NCI-H524 (cell line): ENCODE data around the gene PML.
"Not testable (repeated sequence)": the region's sequence is repeated elsewhere in the genome, so short reads cannot be mapped to it uniquely, and the experiment has no call there.

Source experiments
- DNase-seq, 2 experiments: peaks; one replicate each; lab custom pipeline; 2025; lab: John Stamatoyannopoulos, UW

The PML gene

DNA sequence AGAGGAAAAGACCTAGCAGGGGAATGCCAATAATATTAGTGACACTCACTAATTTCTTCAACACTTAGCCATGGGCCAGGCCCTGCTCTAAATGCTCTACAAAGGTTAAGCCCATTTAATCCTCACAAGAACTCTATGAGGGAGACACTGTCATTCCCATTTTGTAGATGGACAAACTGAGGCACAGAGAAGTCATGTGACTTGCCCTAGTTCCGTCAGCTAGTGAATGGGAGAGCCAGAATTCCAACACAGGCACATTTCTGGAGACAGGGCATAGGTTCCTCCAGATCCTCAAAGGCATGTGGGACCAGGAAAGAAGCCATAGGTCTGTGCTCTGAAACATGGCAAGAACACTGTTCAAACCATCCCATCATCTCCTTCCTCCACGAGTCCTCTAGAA, 36.7 kb upstream of the PML start:
- no peak for DNase-seq

DNA sequence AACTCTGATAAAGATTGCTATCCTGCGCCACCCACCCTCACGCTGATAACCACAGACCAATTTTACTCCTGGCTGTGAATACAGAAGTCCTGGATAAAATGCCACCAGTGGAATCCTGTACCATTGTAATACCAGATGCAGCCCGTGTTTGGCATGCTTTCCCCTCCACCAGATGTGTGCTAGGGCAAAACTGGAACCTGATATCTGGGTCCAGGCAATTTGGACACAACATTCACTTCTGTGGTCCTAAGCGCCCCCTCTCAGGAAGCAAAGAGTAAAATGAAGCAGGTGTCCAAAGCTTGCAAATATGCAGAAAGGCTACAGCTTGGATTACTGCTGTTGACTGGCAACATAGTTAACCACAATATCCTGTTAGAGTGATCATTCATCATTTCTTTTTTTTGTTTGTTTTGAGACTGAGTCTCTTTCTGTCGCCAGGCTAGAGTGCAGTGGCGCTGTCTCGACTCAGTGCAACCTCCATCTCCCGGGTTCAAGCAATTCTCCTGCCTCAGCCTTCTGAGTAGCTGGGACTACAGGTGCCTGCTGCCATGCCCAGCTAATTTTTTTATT, 35.4 kb upstream of the PML start:
- DNase-seq: peak; percentile 87 to 96

DNA sequence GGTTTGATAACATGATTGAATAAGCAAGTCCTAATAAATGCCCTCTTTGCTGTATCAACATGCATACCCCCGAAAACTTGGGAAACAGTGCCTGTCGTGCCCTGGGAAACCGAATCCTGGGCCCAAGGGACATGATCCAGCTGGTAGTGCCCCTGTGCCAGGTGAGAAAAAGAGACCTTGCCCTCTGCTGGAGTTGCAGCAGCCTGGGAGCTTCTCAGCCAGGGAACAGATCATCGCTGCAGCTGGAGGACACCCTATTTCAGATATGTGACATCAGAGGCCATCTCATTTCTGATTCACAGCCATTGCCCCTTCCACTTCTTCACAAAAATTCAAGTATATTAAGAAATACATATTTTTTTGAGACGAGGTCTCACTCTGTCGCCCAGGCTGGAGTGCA, 34.7 kb upstream of the PML start:
- no peak for DNase-seq

DNA sequence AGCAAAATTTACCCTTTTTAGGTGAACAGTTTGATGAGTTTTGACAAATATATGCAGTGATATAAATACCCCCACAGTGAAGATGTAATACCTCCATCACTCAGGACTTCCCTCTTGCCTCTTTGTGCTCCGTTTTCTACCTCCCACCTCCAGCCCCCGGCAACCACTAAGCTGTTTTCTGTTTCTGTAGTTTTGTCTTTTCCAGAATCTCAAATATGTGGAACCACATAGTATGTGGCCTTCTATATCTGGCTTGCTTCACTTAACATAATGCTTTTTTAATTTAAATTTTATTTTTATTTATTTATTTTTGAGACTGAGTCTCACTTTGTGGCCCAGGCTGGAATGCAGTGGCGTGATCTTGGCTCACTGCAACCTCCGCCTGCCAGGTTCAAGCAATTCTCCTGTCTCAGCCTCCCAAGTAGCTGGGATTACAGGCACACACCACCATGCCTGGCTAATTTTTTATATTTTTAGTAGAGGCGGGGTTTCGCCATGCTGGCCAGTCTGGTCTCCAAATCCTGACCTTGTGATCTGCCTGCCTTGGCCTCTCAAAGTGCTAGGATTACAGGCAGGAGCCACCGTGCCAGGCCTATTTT, 33.9 kb upstream of the PML start:
- DNase-seq: not testable (repeated sequence)

DNA sequence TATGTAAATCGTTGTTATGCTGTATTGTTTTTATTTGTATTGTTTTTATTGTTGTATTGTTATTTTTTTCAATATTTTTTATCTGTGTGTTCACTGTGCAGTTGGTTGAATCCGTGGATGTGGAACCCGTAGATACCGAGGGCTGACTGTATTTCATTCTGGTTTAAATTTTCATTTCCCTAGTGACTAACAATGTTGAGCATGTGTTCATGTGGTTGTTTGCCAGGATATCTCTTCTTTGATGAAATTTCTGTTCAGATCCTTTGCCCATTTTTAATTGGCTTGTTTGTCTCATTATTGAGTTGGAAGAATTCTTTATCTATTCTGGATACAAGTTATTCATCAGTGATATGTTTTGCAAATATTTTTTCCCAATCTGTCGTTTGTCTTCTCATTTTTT, 32.1 kb upstream of the PML start:
- DNase-seq: no peak

DNA sequence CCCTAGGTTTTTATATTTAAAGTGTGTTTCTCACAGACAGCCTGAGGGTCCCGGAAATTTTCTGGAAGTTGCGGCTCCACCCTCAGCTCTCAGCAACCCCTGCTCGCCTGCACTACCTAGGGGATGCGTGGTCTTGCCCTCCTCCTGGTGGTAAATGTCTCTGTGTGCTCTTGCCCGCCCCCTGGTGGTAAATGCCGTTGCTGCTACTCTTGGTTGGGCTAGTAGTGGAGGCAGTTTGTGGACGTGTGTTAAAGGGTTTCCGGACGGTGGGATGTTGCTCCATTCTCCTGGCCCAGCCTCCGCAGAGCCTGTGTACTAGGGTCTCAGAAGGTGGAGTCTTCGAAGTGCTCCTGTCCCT, 29.8 kb upstream of the PML start:
- DNase-seq: peak; percentile 72 to 85

DNA sequence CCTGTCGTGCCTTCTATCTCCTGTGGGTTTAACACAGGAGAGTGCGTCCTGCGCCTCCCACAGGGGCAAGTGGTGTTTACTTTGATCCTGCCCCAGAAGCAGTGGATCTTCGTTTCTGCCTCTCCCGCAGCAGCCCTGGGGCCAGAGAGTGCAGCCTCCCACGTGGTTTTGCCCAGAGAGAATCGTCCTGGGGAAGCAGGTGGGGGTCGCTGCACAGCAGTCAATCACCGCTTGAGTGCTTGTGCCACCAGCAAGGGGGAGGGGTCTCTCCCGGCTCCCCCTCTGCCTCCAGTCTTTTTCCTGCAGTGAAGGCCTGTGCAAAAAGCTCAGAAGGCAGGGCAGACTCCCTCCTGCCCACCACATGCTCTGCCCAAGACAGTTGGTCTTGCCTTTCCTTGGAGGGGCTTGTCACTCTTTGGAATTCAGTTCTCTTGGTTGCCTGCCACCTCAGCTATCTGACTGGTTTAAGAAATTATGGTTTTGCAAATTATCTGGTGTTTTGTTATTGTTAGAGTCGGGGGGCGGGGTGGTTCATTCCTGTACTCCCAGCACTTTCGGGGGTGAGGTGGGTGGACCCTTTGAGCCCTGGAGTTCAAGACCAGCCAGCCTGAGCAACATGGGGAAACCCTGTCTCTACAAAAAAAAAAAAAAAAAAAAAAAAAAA, 29.3 kb upstream of the PML start:
- peak in 1 of 2 experiments; percentile 61 for DNase-seq

DNA sequence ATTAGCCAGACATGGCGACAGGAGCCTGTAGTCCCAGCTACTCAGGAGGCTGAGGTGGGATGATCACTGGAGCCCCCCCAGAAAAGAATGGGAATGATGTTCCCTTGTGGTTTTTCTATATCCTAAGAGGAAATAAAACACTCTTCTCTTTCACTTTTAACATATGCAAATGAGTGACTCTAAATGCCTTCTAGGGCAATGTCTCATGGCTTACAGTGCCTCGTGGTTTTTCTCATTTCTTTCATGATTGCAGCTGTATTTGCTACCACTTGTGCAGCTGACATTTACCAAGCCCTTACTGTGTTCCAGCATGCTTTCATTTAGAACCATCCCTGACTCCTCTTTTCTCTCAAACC, 28.8 kb upstream of the PML start:
- no peak for DNase-seq

DNA sequence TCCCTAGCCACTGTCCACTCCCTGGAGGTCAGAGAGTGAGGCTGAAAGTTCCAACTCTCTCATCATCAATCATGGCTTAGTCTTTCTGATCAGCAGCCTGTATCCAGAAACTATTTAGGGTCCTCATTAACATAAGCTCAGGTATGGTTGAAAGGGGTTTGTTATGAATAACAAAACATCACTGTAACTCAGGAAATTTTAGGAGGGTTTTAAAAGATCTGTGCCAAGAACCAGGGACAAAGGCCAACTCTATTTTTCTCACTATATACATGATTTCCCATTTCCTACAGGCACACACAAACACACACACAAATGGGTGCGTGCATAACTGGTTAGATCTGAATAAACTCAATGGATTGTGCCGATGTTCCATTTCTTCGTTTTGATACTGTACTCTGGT, 26.1 kb upstream of the PML start:
- no peak for DNase-seq

DNA sequence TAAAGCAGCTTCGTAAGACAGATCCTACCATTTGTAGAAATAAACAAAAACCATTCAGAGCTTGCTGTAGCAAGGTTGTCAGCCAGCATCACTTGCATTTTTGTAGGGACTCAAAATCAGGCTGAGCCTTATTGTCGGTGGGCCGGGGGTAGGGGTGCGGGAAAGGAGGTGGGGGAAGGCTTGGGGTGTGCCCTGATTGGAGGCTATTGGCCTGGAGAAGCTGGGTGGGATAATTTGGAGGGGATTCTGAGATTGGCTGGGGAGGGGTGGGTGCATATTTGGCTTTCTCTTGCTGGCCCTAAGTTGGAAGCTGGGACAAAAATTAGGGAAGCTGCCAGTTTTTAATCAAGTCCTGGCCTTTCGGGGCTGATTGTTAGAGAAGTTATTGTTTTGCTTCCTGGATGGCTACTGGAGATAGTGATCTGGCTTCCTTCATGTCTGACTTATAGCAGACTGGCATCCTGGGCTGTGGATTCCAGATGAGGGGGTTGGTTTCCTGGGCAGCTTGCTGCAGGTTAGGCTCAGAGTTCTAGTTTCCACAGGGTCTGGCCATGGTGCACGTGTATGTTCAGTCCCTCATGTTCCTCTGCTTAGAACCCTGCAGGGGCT, 25.3 kb upstream of the PML start:
- DNase-seq: no peak

DNA sequence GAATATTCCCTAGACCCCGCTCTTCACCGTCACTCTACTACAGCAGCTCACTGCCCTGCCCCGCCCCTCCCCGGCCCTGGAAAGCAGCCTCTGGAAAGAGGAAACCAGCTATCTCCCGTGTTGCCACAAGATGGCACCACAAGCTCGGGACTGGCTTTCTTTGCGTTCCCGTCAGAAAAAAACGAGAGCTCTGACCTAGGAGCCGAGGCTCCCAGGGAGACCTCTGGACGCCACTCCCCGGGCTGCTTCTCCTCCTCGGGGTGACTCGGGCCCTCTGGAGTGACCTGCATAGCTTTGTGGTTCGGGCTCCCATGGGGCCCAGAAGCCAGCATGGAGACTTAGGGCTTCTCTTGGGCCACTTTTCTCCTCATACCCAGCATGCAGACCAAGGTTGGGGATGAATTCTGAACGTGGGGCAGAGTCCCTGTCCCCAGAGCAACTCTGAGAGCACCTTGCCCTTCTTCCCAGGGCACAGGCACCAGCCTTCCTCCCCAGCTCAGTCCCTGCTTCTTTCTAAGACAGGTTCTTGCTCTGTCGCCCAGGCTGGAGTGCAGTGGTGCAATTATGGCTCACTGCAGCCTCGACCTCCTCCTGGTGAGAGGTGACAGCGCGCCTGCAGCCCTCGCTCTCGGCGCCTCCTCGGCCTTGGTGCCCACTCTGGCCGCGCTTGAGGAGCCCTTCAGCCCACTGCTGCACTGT, 21.4 kb upstream of the PML start:
- DNase-seq: peak; percentile 81 to 86

DNA sequence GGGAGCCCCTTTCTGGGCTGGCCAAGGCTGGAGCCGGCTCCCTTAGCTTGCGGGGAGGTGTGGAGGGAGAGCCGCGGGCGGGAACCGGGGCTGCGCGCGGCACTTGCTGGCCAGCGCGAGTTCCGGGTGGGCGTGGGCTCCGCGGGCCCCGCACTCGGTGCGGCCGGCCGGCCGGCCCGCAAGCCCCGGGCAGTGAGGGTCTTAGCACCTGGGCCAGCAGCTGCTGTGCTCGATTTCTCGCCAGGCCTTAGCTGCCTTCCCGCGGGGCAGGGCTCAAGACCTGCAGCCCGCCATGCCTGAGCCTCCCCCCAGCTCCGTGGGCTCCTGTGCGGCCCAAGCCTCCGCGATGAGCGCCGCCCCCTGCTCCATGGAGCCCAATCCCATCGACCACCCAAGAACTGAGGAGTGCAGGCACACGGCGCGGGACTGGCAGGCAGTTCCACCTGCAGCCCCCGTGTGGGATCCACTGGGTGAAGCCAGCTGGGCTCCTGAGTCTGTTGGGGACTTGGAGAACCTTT, 20.8 kb upstream of the PML start:
- DNase-seq: not testable (repeated sequence)

DNA sequence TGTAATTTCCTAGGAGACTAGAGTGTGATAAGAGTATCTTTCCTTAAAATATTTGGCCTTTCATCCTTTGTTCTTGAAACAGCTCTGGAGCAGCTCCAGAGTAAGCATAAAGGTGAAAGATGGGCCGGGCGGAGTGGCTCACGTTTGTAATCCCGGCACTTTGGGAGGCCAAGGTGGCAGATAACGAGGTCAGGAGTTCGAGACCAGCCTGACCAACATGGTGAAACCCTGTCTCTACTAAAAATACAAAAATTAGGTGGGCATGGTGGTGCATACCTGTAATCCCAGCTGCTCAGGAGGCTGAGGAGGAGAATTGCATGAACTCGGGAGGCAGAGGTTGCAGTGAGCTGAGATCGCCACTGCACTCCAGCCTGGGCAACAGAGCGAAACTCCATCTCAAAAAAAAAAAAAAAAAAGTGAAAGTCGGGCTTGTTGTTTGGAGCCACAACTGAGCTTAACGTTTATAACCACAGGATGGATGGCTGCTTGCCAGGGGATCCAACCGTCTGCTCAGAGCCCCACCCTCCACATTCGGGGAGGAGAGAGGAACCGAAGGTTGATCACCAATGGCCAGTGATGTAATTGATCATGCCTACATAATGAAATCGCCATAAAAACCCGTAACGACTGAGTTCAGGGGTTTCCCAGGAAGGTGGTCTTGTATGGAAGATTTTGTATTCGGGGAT, 18.9 kb upstream of the PML start:
- not testable (repeated sequence) for DNase-seq

DNA sequence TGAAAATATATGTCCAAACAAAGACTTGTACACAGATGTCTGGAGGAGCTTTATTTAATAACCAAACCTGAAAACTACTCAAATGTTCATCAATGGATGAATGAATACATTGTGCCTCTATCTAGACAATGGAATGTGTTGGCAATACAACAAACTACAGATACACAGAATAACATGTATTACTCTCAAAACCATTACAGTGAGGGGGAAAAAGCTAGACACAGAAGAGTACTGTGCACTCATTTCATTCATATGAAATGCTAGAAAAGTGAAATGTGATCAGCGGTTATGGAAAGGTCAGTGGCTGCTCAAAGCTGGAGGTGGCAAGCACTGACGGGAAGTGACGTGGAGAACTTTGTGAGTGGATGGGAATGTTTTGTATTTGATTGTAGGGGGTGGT, 15.6 kb upstream of the PML start:
- DNase-seq: no peak

DNA sequence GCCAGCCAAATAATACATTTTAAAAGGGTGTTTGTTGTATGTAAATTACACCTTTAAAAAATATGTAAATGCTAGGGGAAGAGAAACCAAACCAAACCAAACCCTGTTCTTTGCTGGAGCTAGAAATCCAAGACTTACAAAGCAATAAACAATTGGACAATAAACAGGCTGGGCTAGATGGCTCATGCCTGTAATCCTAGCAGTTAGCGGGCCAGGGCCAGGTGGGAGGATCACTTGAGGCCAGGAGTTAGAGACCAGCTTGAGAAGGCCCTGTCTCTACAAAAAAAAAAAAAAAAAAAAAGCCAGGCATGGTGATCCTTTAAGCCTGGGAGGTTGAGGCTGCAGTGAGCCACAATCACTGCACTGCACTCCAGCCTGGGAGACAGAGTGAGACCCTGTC, 14.9 kb upstream of the PML start:
- peak in 1 of 2 experiments; percentile 26 for DNase-seq

DNA sequence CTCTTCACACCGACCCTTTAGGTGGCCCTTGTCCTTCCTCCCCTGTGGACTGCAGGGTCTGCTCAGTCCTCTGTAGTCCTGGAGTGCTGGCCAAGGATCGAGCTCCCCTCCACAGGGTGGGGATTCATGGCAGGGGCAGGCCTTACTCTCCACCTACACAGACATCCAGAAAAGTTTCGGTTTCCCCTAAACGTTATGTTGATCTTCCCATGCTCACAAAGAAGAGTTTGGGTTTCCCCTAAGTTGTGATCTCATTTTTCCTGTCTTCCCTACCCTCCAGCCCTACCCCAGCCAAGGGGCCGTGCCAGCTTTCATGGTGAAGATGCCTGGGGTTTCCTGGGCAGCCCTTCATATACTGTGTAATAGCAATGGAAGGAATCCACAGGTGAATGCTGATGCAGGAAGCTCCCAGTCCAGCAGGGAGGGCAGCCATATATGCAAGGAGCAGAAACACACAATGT, 12.7 kb upstream of the PML start:
- DNase-seq: no peak

DNA sequence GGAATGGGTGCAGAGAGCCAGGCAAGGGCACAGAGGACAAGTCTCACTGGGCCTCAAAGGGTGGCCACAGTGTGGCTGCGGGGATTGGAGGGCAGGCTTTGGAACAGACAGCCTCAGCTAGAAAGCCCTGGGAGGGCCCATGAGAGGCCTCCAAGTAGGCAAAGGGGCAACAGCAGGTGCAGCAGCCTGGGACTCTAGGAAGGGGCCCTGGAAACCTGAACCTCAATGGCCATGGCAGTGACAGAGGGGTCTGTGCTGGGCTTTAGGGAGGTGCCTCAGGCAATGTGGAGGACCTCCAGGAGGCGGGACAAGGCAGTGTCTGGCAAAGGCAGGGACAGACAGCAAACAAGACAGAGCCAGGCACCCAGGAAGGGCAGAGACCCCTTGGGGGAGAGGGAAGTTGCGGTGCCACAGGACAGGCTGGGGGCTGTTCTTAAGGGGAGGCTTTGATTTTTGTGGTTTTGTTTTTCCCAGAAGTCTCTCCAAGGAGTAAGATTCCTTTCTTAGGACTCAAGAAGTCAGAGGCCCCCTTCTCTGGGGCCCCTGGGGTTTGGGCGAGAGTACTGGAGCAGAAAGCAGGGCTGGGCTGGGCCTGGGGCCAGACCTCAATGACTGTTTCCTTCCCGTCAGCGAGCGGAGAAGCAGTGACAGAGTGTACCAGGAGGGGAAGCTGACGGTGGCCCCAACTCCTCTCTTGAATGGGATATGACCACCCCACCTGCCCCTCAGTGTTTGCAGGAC, 12.1 kb upstream of the PML start:
- DNase-seq: peak in 1 of 2 experiments; percentile 65

DNA sequence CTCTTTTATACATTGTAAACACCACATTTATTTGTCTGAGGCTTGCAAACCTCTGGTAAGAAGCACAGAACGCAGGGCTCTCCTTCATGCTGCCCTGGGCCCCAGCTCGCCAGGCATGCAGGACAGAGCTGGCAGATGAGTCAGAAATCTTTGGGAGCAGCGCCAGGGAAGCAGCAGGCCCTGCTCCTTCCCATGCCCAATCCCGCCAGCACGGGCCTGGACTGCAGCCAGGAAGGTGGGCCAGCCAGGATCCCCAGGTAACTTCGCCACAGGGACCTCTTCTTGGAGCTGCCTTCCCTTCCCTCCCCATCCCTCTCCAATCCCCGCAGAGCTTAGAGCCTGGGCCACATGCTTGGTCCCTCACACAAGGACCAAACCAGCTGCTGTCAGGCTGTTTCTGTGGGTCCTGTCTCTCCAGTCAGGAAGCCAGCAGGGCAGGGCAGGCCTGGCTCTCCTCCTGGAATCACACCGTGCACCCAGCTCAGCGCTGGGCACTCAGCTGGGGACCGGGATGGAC, 11.2 kb upstream of the PML start:
- DNase-seq: peak in 1 of 2 experiments; percentile 31

DNA sequence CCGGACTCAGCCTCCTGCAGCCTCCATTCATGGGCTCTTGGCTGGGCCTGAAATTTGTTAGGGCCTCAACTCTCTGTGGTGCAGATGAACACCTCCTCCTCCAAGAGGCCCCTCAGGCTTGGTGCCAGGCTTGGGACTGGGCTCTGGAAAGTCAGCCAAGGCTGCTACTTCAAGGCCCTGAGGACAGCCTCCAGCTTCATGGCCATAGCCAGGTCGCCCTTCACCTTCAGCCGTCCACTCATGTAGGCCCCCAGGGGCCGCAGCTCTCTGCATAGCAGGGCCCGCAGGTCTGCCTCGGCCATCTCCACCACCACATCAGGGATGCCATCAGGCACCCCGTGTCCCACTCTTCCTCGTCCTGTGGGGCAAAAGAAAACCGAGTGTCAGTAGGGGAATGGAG, 10.7 kb upstream of the PML start:
- no peak for DNase-seq

DNA sequence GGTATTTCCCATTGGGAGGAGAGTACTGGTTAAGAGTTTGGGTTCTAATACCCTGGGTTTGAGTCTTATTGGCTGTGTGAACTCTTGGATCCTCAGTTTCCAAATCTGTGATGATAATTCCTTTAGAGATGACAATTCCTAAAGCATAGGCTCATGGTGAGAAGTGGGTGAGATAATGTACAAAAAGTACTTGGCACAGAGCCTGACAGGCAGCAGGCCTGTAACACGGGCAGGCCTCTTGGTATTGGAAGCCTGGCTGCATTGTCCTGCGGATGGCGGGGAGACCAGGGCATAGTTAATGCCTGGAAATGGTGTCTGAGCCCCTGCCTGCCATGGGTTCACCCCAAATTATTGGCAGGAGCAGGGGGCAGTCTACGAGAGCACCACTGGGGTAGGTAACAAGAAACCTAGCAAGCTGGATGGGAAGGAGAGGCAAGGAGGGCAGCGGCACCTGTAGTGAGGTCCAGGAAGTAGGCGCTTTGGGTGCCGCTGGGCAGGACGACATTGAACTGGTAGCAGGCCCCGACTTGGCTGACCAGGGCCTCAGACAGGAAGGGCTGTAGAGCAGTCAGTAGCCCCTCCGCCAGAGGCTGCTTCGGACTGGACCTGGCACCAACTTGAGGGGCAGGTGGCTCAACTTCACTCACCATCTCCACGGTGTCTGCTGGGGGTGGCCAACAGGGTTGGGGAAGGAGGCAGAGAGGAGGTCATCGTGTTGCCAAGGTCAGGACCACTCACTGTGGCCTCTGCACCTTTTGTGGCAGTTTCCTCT, 10.1 kb upstream of the PML start:
- DNase-seq: no peak
